ENCODE results near the gene SPATA6. TPM values are rescaled to one million over a fixed set of nuclear protein-coding genes. Genes with fewer than 3 reads are reported as not detected.
"Not testable (repeated sequence)": the region's sequence is repeated elsewhere in the genome, so short reads cannot be mapped to it uniquely, and the experiment has no call there.

Gene SPATA6
- total RNA-seq, 1 experiment from 2014 or later: not detected

GRCh38 chr1:48362901-48363300, 109.1 kb downstream of the SPATA6 start:
- Histone ChIP-seq H3K27me3 (replicated peaks) (no peaks in the 10 kb centered on the region), H3K27ac (no peak overlapping the region), H3K36me3 (no peaks in the 10 kb centered on the region), H3K4me1 (replicated peaks) (no peaks in the 10 kb centered on the region), H3K4me3 (no peak overlapping the region), H3K9me3 (replicated peaks) (no peaks in the 10 kb centered on the region)
- DNase-seq (ENCODE audit: low read depth in 1 of 2, low spot score in 2 of 2): no peak

DNA sequence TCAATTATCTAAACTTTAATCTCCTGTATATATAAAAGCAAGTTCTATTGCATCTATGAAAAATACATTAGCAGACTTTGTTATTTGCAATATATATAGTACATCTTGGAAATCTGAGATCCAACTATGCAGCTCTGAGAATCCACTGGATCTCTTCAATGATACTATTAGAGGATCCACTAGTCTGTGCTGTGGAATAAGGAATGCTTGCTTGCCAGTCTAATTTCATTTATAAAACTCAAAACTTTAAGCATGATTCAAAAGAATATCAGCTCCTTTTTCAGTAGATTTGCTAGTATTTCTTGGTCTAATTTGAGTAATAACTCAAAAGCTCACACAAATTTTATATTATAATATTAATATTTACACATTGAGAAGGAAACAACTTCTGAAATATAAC, 115.1 kb downstream of the SPATA6 start:
- H3K4me3 ChIP-seq: no peak overlapping the region
- H3K4me1 ChIP-seq (replicated peaks): no peaks in the 10 kb centered on the region
- no peak overlapping the region for H3K27ac ChIP-seq
- DNase-seq (ENCODE audit: low read depth in 1 of 2, low spot score in 2 of 2): no peak
- H3K27me3 ChIP-seq (replicated peaks): no peaks in the 10 kb centered on the region
- no peaks in the 10 kb centered on the region for H3K36me3 ChIP-seq
- no peaks in the 10 kb centered on the region for H3K9me3 ChIP-seq (replicated peaks)

GRCh38 chr1:48344373-48344772, 127.6 kb downstream of the SPATA6 start:
- no peak for DNase-seq (ENCODE audit: low read depth in 1 of 2, low spot score in 2 of 2)
- Histone ChIP-seq H3K4me1 (replicated peaks) (no peaks in the 10 kb centered on the region), H3K9me3 (replicated peaks) (no peaks in the 10 kb centered on the region), H3K27ac (no peak overlapping the region), H3K27me3 (replicated peaks) (no peaks in the 10 kb centered on the region), H3K36me3 (no peaks in the 10 kb centered on the region), H3K4me3 (no peak overlapping the region)

DNA sequence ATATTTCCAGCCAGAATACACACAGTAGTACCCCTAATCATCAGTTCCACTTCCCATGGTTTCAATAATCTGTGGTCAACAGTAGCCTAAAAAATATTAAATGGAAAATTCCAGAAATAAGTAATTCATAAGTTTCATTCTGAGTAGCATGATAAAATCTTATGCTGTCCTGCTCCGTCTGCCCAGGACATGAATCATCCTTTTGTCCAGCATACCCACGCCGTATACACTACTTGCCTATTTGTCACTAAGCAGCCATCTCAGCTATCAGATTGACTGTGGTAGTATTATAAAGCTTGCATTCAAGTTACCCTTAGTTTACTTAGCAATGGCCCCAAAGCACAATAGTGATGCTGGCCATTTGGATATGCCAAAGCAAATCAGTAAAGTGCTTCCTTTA, 130.8 kb downstream of the SPATA6 start:
- Histone ChIP-seq H3K27me3 (replicated peaks) (no peaks in the 10 kb centered on the region), H3K36me3 (no peaks in the 10 kb centered on the region), H3K4me3 (no peak overlapping the region), H3K4me1 (replicated peaks) (no peaks in the 10 kb centered on the region), H3K9me3 (replicated peaks) (no peaks in the 10 kb centered on the region), H3K27ac (no peak overlapping the region)
- DNase-seq (ENCODE audit: low read depth in 1 of 2, low spot score in 2 of 2): no peak

DNA sequence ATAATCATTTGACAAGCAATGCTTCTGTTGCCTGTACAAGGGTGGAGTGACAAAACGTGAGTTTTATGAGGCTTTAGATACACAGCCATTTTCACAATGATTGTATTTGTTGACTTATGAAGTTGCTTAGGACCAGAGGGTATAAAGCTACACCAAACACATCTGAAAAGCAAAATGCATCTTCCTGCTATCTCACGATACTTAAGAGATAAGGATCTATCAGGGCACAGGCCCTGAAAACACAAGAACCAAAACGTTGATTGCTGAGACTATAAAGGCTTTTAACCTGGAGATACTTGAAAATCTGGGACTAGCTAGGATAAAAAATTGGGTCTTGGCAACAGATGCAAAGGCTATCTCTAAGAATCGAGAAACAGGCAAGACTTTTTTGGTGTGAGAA, 133.7 kb downstream of the SPATA6 start:
- no peak for DNase-seq (ENCODE audit: low read depth in 1 of 2, low spot score in 2 of 2)
- no peaks in the 10 kb centered on the region for H3K27me3 ChIP-seq (replicated peaks)
- H3K36me3 ChIP-seq: no peaks in the 10 kb centered on the region
- H3K4me1 ChIP-seq (replicated peaks): no peaks in the 10 kb centered on the region
- H3K9me3 ChIP-seq (replicated peaks): no peaks in the 10 kb centered on the region
- H3K4me3 ChIP-seq: no peak overlapping the region
- H3K27ac ChIP-seq: no peak overlapping the region

GRCh38 chr1:48333316-48333715, 138.7 kb downstream of the SPATA6 start:
- Histone ChIP-seq H3K27ac (no peak overlapping the region), H3K27me3 (replicated peaks) (no peaks in the 10 kb centered on the region), H3K4me3 (no peak overlapping the region), H3K36me3 (no peaks in the 10 kb centered on the region), H3K9me3 (replicated peaks) (0 out of 2 replicates have a peak, but pooled peaks cover 2% of the 10 kb centered on the region), H3K4me1 (replicated peaks) (no peaks in the 10 kb centered on the region)
- DNase-seq (ENCODE audit: low read depth in 1 of 2, low spot score in 2 of 2): no peak

DNA sequence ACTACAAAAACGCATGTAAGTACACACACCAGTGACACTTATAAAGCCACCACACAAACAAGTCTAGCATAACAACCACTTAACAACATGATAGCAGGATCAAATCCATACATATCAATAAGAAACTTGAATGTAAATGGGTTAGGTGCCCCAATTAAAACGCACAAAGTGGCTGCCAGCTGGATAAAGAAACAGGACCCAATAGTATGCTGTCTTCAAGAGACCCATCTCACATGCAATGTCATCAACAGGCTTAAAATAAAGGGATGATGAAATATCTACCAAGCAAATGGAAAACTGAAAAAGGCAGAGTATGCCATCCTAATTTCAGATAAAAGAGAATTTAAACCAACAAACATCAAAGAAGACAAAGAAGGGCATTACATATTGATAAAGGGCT, 139.9 kb downstream of the SPATA6 start:
- Histone ChIP-seq H3K4me3 (no peak overlapping the region), H3K4me1 (replicated peaks) (no peaks in the 10 kb centered on the region), H3K27me3 (replicated peaks) (no peaks in the 10 kb centered on the region), H3K9me3 (replicated peaks) (peaks cover 2% of the 10 kb centered on the region; the same call in 1 of the 2 replicates), H3K27ac (no peak overlapping the region), H3K36me3 (no peaks in the 10 kb centered on the region)
- DNase-seq (ENCODE audit: low read depth in 1 of 2, low spot score in 2 of 2): no peak

DNA sequence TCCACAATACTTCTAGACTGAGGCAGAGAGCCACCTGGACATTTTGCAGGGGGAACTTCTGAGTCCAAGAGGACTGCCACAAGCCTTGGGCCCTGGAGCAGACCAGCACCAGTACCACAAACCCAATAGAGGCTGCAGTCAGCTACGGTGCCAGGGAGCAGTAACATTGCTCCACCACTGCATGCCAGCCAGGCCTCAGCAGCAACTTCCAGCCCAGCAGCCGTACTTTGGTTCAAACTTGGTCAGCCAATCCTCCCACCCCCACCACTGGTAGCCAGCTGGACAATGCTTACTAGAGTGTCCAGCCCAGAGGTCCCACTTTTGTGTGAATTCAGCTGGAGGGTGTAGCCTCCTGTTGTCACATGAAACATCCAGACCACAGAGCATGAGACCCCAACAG, 142.1 kb downstream of the SPATA6 start:
- Histone ChIP-seq H3K9me3 (replicated peaks) (peaks cover 2% of the 10 kb centered on the region; the same call in 1 of the 2 replicates), H3K4me3 (no peak overlapping the region), H3K27me3 (replicated peaks) (no peaks in the 10 kb centered on the region; the same call in 1 of the 2 replicates), H3K36me3 (no peaks in the 10 kb centered on the region), H3K4me1 (replicated peaks) (no peaks in the 10 kb centered on the region), H3K27ac (no peak overlapping the region)
- no peak for DNase-seq (ENCODE audit: low read depth in 1 of 2, low spot score in 2 of 2)

DNA sequence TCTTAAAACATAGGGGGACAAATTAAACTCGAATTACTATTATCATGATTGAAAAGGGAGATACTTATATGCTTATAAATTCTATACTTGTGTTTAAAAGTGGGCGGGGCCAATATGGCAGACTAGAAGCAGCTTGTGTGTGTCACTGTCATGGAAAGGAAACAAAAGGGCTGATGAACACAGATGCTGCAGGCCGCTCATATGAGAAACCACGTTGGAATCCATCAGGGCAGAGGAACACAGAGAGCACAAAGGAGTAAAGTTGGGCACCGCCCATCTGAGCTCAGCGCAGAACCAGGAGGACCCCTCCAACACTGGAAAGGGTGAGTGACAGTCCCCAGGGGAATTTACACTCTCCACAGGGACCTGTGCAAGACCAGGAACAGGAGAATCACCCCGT, 142.5 kb downstream of the SPATA6 start:
- no peaks in the 10 kb centered on the region for H3K4me1 ChIP-seq (replicated peaks)
- H3K27ac ChIP-seq: no peak overlapping the region
- no peak for DNase-seq (ENCODE audit: low read depth in 1 of 2, low spot score in 2 of 2)

GRCh38 chr1:48311829-48312228, 160.2 kb downstream of the SPATA6 start:
- H3K27ac ChIP-seq; DNase-seq (ENCODE audit: low read depth in 1 of 2, low spot score in 2 of 2); H3K36me3 ChIP-seq; H3K27me3 ChIP-seq (replicated peaks); H3K9me3 ChIP-seq (replicated peaks); H3K4me3 ChIP-seq; H3K4me1 ChIP-seq (replicated peaks): not testable (repeated sequence)

More for the DNA sequence above, 142.5 kb downstream of the SPATA6 start:
- Histone ChIP-seq H3K4me3 (no peak overlapping the region), H3K9me3 (replicated peaks) (peaks cover 2% of the 10 kb centered on the region; the same call in 1 of the 2 replicates), H3K36me3 (no peaks in the 10 kb centered on the region), H3K27me3 (replicated peaks) (no peaks in the 10 kb centered on the region; the same call in 1 of the 2 replicates)

GRCh38 chr1:48309564-48310082, 162.4 kb downstream of the SPATA6 start:
- Histone ChIP-seq H3K27ac (no peak overlapping the region), H3K4me1 (replicated peaks) (no peaks in the 10 kb centered on the region), H3K27me3 (replicated peaks) (no peaks in the 10 kb centered on the region), H3K36me3 (no peaks in the 10 kb centered on the region), H3K4me3 (no peak overlapping the region), H3K9me3 (replicated peaks) (no peaks in the 10 kb centered on the region; the same call in 1 of the 2 replicates)
- no peak for DNase-seq (ENCODE audit: low read depth in 1 of 2, low spot score in 2 of 2)

GRCh38 chr1:48302652-48303051, 169.4 kb downstream of the SPATA6 start:
- DNase-seq (ENCODE audit: low read depth in 1 of 2, low spot score in 2 of 2): no peak

GRCh38 chr1:48294656-48295055, 177.3 kb downstream of the SPATA6 start:
- no peak overlapping the region for H3K4me3 ChIP-seq
- H3K36me3 ChIP-seq: no peaks in the 10 kb centered on the region
- no peaks in the 10 kb centered on the region for H3K27me3 ChIP-seq (replicated peaks)
- no peaks in the 10 kb centered on the region for H3K4me1 ChIP-seq (replicated peaks)
- no peak overlapping the region for H3K27ac ChIP-seq
- DNase-seq (ENCODE audit: low read depth in 1 of 2, low spot score in 2 of 2): no peak
- no peaks in the 10 kb centered on the region for H3K9me3 ChIP-seq (replicated peaks)

More at GRCh38 chr1:48302652-48303051, 169.4 kb downstream of the SPATA6 start:
- no peak overlapping the region for H3K4me3 ChIP-seq
- H3K27ac ChIP-seq: no peak overlapping the region
- no peaks in the 10 kb centered on the region for H3K27me3 ChIP-seq (replicated peaks)
- no peaks in the 10 kb centered on the region for H3K36me3 ChIP-seq
- H3K4me1 ChIP-seq (replicated peaks): no peaks in the 10 kb centered on the region
- no peaks in the 10 kb centered on the region; the same call in 1 of the 2 replicates for H3K9me3 ChIP-seq (replicated peaks)

GRCh38 chr1:48294094-48294493, 177.9 kb downstream of the SPATA6 start:
- not testable (repeated sequence) for H3K4me1 ChIP-seq (replicated peaks); H3K36me3 ChIP-seq; DNase-seq (ENCODE audit: low read depth in 1 of 2, low spot score in 2 of 2); H3K4me3 ChIP-seq; H3K9me3 ChIP-seq (replicated peaks); H3K27me3 ChIP-seq (replicated peaks); H3K27ac ChIP-seq

DNA sequence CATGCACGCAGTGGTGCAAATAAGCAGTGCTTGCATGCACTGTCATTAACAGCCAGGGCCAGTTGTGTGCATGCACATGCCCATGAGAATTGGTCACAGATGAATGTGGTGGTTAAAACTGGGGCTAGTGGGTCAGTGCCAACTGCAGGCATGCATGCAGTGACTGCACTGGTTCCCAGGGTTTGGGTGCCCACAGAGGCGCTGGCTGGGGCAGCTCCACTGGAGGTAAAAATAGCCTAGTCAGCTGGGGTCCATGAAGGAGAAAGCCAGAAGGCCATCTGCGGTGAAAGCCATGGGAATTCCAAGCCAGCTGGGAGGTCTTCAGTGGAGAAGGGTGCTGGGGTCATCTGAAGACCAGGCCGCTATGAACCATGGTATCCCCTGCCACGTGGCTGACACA, 179.3 kb downstream of the SPATA6 start:
- no peaks in the 10 kb centered on the region for H3K4me1 ChIP-seq (replicated peaks)

More for the DNA sequence above, 179.3 kb downstream of the SPATA6 start:
- H3K27ac ChIP-seq: no peak overlapping the region
- DNase-seq (ENCODE audit: low read depth in 1 of 2, low spot score in 2 of 2): no peak
- H3K36me3 ChIP-seq: no peaks in the 10 kb centered on the region
- H3K4me3 ChIP-seq: no peak overlapping the region
- no peaks in the 10 kb centered on the region for H3K27me3 ChIP-seq (replicated peaks)
- H3K9me3 ChIP-seq (replicated peaks): no peaks in the 10 kb centered on the region
